HEK293 (cell line): ENCODE results near the gene EPS8.

Experiments used
- CTCF ChIA-PET: fragments of 350-600 bp; formaldehyde crosslinking; extraction: SDS; loops from one replicate; lab custom pipeline; 2021; ENCODE audit warnings: antibody characterized with exemption; lab: Yijun Ruan, JAX
- POLR2A ChIA-PET: fragments of 300-600 bp; formaldehyde crosslinking; extraction: SDS; loops from one replicate; lab custom pipeline; 2020; ENCODE audit warnings: antibody characterized with exemption, inconsistent platforms; lab: Yijun Ruan, JAX
- H3K27ac ChIP-seq: fragments of 200-500 bp; sonication (Bioruptor generic); 2 replicates; pipeline ENCODE4 v1.5.1; 2014; ENCODE audit warnings: low read depth, low read length, control low read depth, inconsistent platforms; ENCODE audit errors: extremely low read depth
- H3K36me3 ChIP-seq, 2 experiments: fragments of 200-500 bp in 1 of 2; sonication (Bioruptor generic) in 1 of 2; 1 replicate in 1 of 2; 2 replicates in 1 of 2; pipeline ENCODE4 v1.5.1; 2014 to 2017; ENCODE audit warnings: inconsistent platforms in 2 of 2, low read length in 2 of 2; ENCODE audit not compliant: control insufficient read depth in 2 of 2, insufficient read depth in 1 of 2
- H3K4me1 ChIP-seq: fragments of 200-500 bp; sonication (Bioruptor generic); 2 replicates; pipeline ENCODE4 v1.5.1; 2014; ENCODE audit warnings: mild to moderate bottlenecking, low read length, inconsistent platforms; ENCODE audit not compliant: control insufficient read depth, insufficient read depth
- H3K4me3 ChIP-seq: 2 replicates; pipeline ENCODE4 v1.5.1; 2011; ENCODE audit warnings: low read depth, mild to moderate bottlenecking, control low read depth, low read length, moderate library complexity
- H3K9me3 ChIP-seq: fragments of 200-500 bp; sonication (Bioruptor generic); 2 replicates; pipeline ENCODE4 v1.5.1; 2014; ENCODE audit warnings: low read depth, low read length, inconsistent platforms; ENCODE audit not compliant: control insufficient read depth, insufficient read depth
- AEBP2 ChIP-seq: fragments of 450-650 bp; formaldehyde crosslinking; IDR thresholded peaks from 2 replicates; pipeline ENCODE4 v1.5.1; 2016; ENCODE audit warnings: missing biosample characterization, missing genetic modification characterization, borderline replicate concordance
- BCL11A ChIP-seq: fragments of 450-650 bp; formaldehyde crosslinking; IDR thresholded peaks from 2 replicates; pipeline ENCODE4 v1.5.1; 2016; ENCODE audit warnings: low read depth, missing biosample characterization, missing genetic modification characterization
- INSM2 ChIP-seq: fragments of 450-650 bp; formaldehyde crosslinking; IDR thresholded peaks from 2 replicates; pipeline ENCODE4 v1.5.1; 2016; ENCODE audit warnings: missing biosample characterization, missing genetic modification characterization
- KLF16 ChIP-seq: fragments of 450-650 bp; formaldehyde crosslinking; IDR thresholded peaks from 2 replicates; pipeline ENCODE4 v1.5.1; 2017; ENCODE audit warnings: missing biosample characterization, missing genetic modification characterization
- PRDM10 ChIP-seq: fragments of 450-650 bp; formaldehyde crosslinking; IDR thresholded peaks from 2 replicates; pipeline ENCODE4 v1.5.1; 2016; ENCODE audit warnings: missing biosample characterization, missing genetic modification characterization
- PRDM2 ChIP-seq: fragments of 450-650 bp; formaldehyde crosslinking; IDR thresholded peaks from 2 replicates; pipeline ENCODE4 v1.5.1; 2016; ENCODE audit warnings: missing biosample characterization, missing genetic modification characterization, borderline replicate concordance
- SCRT2 ChIP-seq: fragments of 450-650 bp; formaldehyde crosslinking; IDR thresholded peaks from 2 replicates; pipeline ENCODE4 v1.5.1; 2016; ENCODE audit warnings: missing biosample characterization, missing genetic modification characterization
- ZFP41 ChIP-seq: fragments of 450-650 bp; formaldehyde crosslinking; IDR thresholded peaks from 2 replicates; pipeline ENCODE4 v1.5.1; 2016; ENCODE audit warnings: missing biosample characterization, missing genetic modification characterization, borderline replicate concordance
- ZNF138 ChIP-seq: fragments of 450-650 bp; formaldehyde crosslinking; IDR thresholded peaks from 2 replicates; pipeline ENCODE4 v1.5.1; 2016; ENCODE audit warnings: missing biosample characterization, missing genetic modification characterization, borderline replicate concordance
- ZNF169 ChIP-seq: fragments of 450-650 bp; formaldehyde crosslinking; IDR thresholded peaks from 2 replicates; pipeline ENCODE4 v1.5.1; 2016; ENCODE audit warnings: missing biosample characterization, missing genetic modification characterization
- ZNF350 ChIP-seq: fragments of 450-650 bp; formaldehyde crosslinking; IDR thresholded peaks from 2 replicates; pipeline ENCODE4 v1.5.0; 2017; ENCODE audit warnings: missing biosample characterization, mild to moderate bottlenecking, missing genetic modification characterization
- ZNF585B ChIP-seq: fragments of 450-650 bp; formaldehyde crosslinking; IDR thresholded peaks from 2 replicates; pipeline ENCODE4 v1.5.1; 2016; ENCODE audit warnings: missing biosample characterization, missing genetic modification characterization
- ZNF623 ChIP-seq: fragments of 450-650 bp; formaldehyde crosslinking; IDR thresholded peaks from 2 replicates; pipeline ENCODE4 v1.5.1; 2016; ENCODE audit warnings: missing biosample characterization, missing genetic modification characterization
- ZNF660 ChIP-seq: fragments of 450-650 bp; IDR thresholded peaks from 2 replicates; pipeline ENCODE4 v1.5.1; 2018; ENCODE audit warnings: missing biosample characterization, mild to moderate bottlenecking, missing genetic modification characterization
- ZXDB ChIP-seq: fragments of 450-650 bp; formaldehyde crosslinking; IDR thresholded peaks from 2 replicates; pipeline ENCODE4 v1.5.1; 2016; ENCODE audit warnings: missing biosample characterization, missing genetic modification characterization

Gene EPS8

GRCh38 chr12:15824516-15824915 is 35.3 kb upstream of the EPS8 start:
- CTCF ChIA-PET, result no interaction called here
- Histone ChIP-seq H3K9me3 (no peaks in the 10 kb centered on the region), H3K4me3 (no peak overlapping the region), H3K36me3 (no peaks in the 10 kb centered on the region)
- POLR2A ChIA-PET, result no interaction called here
- no peak for TF ChIP-seq ZNF138 (tag by site-specific recombination)
- TF ChIP-seq KLF16 (tag by site-specific recombination), result no peak
- no peak for TF ChIP-seq ZXDB (tag by site-specific recombination)
- TF ChIP-seq, all 188 proteins: peak for 0
- Histone ChIP-seq H3K4me1 (no peaks in the 10 kb centered on the region), H3K27ac (no peak overlapping the region)

GRCh38 chr12:15823360-15824128 is 34.4 kb upstream of the EPS8 start:
- Histone ChIP-seq H3K27ac (no peak overlapping the region), H3K4me3 (no peak overlapping the region), H3K4me1 (no peaks in the 10 kb centered on the region), H3K36me3 (no peaks in the 10 kb centered on the region), H3K9me3 (no peaks in the 10 kb centered on the region)
- POLR2A ChIA-PET, result no interaction called here
- CTCF ChIA-PET, result interaction anchor here (0.5 kb wide), 1 partner anchor 330 kb away, joined by 3 read pairs; no protein-coding TSS in a partner anchor
- TF ChIP-seq SCRT2, result no peak
- no peak for TF ChIP-seq ZXDB (tag by site-specific recombination)
- TF ChIP-seq ZNF350 (tag by site-specific recombination), result no peak
- no peak for TF ChIP-seq BCL11A
- no peak for TF ChIP-seq INSM2 (tag by site-specific recombination)
- no peak for TF ChIP-seq ZNF623 (tag by site-specific recombination)
- TF ChIP-seq PRDM2, result no peak
- TF ChIP-seq PRDM10 (tag by site-specific recombination), result no peak
- no peak for TF ChIP-seq AEBP2 (tag by site-specific recombination)
- no peak for TF ChIP-seq ZNF585B (tag by site-specific recombination)
- TF ChIP-seq ZNF169, result no peak
- TF ChIP-seq ZNF660 (tag by site-specific recombination), result no peak
- no peak for TF ChIP-seq ZFP41 (tag by site-specific recombination)
